ENCODE data around the gene MAPRE2.

- TF ChIP-seq CTCF (IDR thresholded peaks at IDR 0.05) = no peak
- TF ChIP-seq POLR2A (IDR thresholded peaks at IDR 0.05) = no peak
Observed at GRCh38 chr18:35043207-35043606, 2.0 kb downstream of the MAPRE2 start.
